GM12878 (cell line): ENCODE data around the gene TMEM184C. TPM values are rescaled to one million over a fixed set of nuclear protein-coding genes. Genes with fewer than 3 reads are reported as not detected.

ENCODE experiments used
- ATAC-seq: fragments of 200-7000 bp; cut with Tn5 transposase; 3 replicates; pipeline ENCODE4 v1.9.1; 2020; ENCODE audit warnings: mild to moderate bottlenecking, moderate library complexity
- BruUV-seq: library from RNA; stranded (reverse); fragments of 400-500 nt; replicated peaks from 2 replicates; lab custom pipeline; 2021; lab: Mats Ljungman, UMichigan
- CTCF ChIA-PET: fragments of 300-600 bp; sonication (Branson Sonifier 250); formaldehyde crosslinking; extraction: SDS; loops from one replicate; lab custom pipeline; 2021; ENCODE audit warnings: inconsistent platforms; lab: Yijun Ruan, JAX
- POLR2A ChIA-PET: fragments of 350-600 bp; formaldehyde crosslinking; extraction: SDS; loops from one replicate; lab custom pipeline; 2021; ENCODE audit warnings: inconsistent platforms; lab: Charles Lee
- RAD21 ChIA-PET: fragments of 300-600 bp; sonication (Branson Sonifier 250); formaldehyde crosslinking; loops from one replicate; lab custom pipeline; 2023; ENCODE audit warnings: antibody characterized with exemption; ENCODE audit not compliant: unreplicated experiment; lab: Charles Lee
- SMC1A ChIA-PET: fragments of 300-600 bp; sonication (Branson Sonifier 250); formaldehyde crosslinking; loops from one replicate; lab custom pipeline; 2023; ENCODE audit not compliant: unreplicated experiment, uncharacterized antibody; lab: Charles Lee
- DNase-seq: peaks from one replicate; pipeline ENCODE4 v3.0.0-alpha.2; 2011; ENCODE audit warnings: low read depth, low spot score
- FAIRE-seq: peaks from 3 replicates; lab custom pipeline; 2011; peaks lifted over from hg19 to GRCh38; lab: Jason Lieb, UNC
- H2AFZ ChIP-seq: 2 replicates; pipeline ENCODE4 v1.6.0; 2011; ENCODE audit warnings: low read depth, low read length, control low read depth; ENCODE audit not compliant: control insufficient read depth
- H3K27ac ChIP-seq: 2 replicates; pipeline ENCODE4 v1.5.1; 2011; ENCODE audit warnings: control low read depth; ENCODE audit not compliant: control insufficient read depth, insufficient read depth
- H3K27me3 ChIP-seq, 2 experiments: replicated peaks in 1 of 2; 2 replicates each; pipeline versions ENCODE4 v1.6.0 to v1.6.1; 2011; ENCODE audit warnings: low read length in 1 of 2; ENCODE audit not compliant: control insufficient read depth in 2 of 2, insufficient read depth in 2 of 2
- H3K36me3 ChIP-seq, 2 experiments: 2 replicates each; pipeline ENCODE4 v1.5.1; 2011; ENCODE audit warnings: low read length in 1 of 2; ENCODE audit not compliant: control insufficient read depth in 2 of 2, insufficient read depth in 2 of 2
- H3K4me1 ChIP-seq: 2 replicates; pipeline ENCODE4 v1.6.1; 2011; ENCODE audit warnings: mild to moderate bottlenecking, low read length, moderate library complexity, mixed read lengths; ENCODE audit not compliant: control insufficient read depth, insufficient read depth
- H3K4me2 ChIP-seq: 2 replicates; pipeline ENCODE4 v1.6.0; 2011; ENCODE audit warnings: control low read depth; ENCODE audit not compliant: control insufficient read depth, insufficient read depth
- H3K4me3 ChIP-seq: fragments of 200-600 bp; sonication (generic); 2 replicates; pipeline ENCODE4 v1.5.1; 2016
- H3K79me2 ChIP-seq: 2 replicates; pipeline ENCODE4 v1.6.0; 2011; ENCODE audit warnings: low read length; ENCODE audit not compliant: control insufficient read depth, insufficient read depth
- H3K9ac ChIP-seq: 2 replicates; pipeline ENCODE4 v1.8.0; 2011; ENCODE audit warnings: low read length, control low read depth, mixed read lengths; ENCODE audit not compliant: control insufficient read depth, insufficient read depth
- H3K9me3 ChIP-seq: replicated peaks from 3 replicates; pipeline ENCODE4 v1.5.1; 2011; ENCODE audit warnings: mild to moderate bottlenecking, low read length; ENCODE audit not compliant: control insufficient read depth, insufficient read depth
- H4K20me1 ChIP-seq: 2 replicates; pipeline ENCODE4 v1.6.0; 2011; ENCODE audit not compliant: control insufficient read depth, insufficient read depth
- CREB1 ChIP-seq: IDR thresholded peaks from 2 replicates; pipeline ENCODE4 v1.6.1; 2012; ENCODE audit warnings: low read depth, mild to moderate bottlenecking, inconsistent platforms
- HDGF ChIP-seq: fragments of 450-650 bp; IDR thresholded peaks from 2 replicates; pipeline ENCODE4 v1.6.1; 2016; ENCODE audit warnings: antibody characterized with exemption
- IRF5 ChIP-seq: fragments of 450-650 bp; IDR thresholded peaks from 2 replicates; pipeline ENCODE4 v1.6.1; 2017; ENCODE audit warnings: borderline replicate concordance
- KDM1A ChIP-seq: fragments of 200-600 bp; sonication (generic); IDR thresholded peaks from 2 replicates; pipeline ENCODE4 v1.6.1; 2016; ENCODE audit warnings: borderline replicate concordance
- NR2C1 ChIP-seq: fragments of 450-650 bp; IDR thresholded peaks from 2 replicates; pipeline ENCODE4 v1.6.1; 2017; ENCODE audit warnings: antibody characterized with exemption, mild to moderate bottlenecking, moderate library complexity
- RELA ChIP-seq: fragments of 450-650 bp; IDR thresholded peaks from 2 replicates; pipeline ENCODE4 v1.8.0; 2014; ENCODE audit warnings: borderline replicate concordance; ENCODE audit not compliant: partially characterized antibody
- ZBTB4 ChIP-seq: fragments of 450-650 bp; formaldehyde crosslinking; IDR thresholded peaks from 2 replicates; pipeline ENCODE4 v1.4.0; 2022; ENCODE audit warnings: mild to moderate bottlenecking, moderate library complexity
- WGBS: methylation state at CpG from one replicate; pipeline ENCODE4 v1.1.6; 2016; ENCODE audit warnings: low lambda C conversion rate; ENCODE audit not compliant: insufficient replicate concordance, insufficient coverage; ENCODE audit errors: missing lambda C conversion rate; 5-methylcytosine and 5-hydroxymethylcytosine counted together
- in situ Hi-C: fragments of 300-500 bp; cut with MboI; formaldehyde crosslinking; loops from 9 replicates; pipeline ENCODE4 v1.14.3; 2018; ENCODE audit warnings: mixed read lengths
- intact Hi-C: fragments of 100-400 bp; cut with micrococcal nuclease; formaldehyde crosslinking; loops from one replicate; pipeline ENCODE4 v1.14.2; 2022; ENCODE audit not compliant: unreplicated experiment
- polyA plus RNA-seq, 11 experiments: library from polyadenylated mRNA; depleted of rRNA in 4 of 11; unstranded in 6 of 11; stranded (reverse) in 5 of 11; fragments of >200 nt; fragmentation: Nextera tagmentation in 4 of 11; fragmentation: Illumina TruSeq in 1 of 11; extraction: Ambion mirVana in 4 of 11; extraction: Trizol in 1 of 11; gene quantifications; 1 replicate in 1 of 11; 2 replicates in 10 of 11; pipeline versions ENCODE4 v1.2.1 to v1.2.3, GENCODE V29; 2011 to 2016; ENCODE audit warnings: inconsistent platforms in 2 of 11, missing spikeins in 2 of 11, low read depth in 1 of 11
- total RNA-seq, 4 experiments: library from RNA; depleted of rRNA in 3 of 4; stranded (reverse); fragments of >200 nt in 3 of 4; fragmentation: Illumina TruSeq in 1 of 4; extraction: Trizol in 1 of 4; gene quantifications; 2 replicates each; pipeline versions ENCODE4 v1.2.1 to v1.2.3, GENCODE V29; 2013 to 2021

TMEM184C gene
- total and polyA plus RNA-seq, 10 of the 15 experiments (the other 5 are each of a cell fraction or from before 2014, with no cell fraction given): 3.4 to 22.6 (median 18.2) TPM

- TF ChIP-seq HDGF (no peak), KDM1A (no peak), ZBTB4 (CRISPR knock-in tag) (no peak), IRF5 (no peak)
Measured at GRCh38 chr4:147578593-147578992, 38.6 kb upstream of the TMEM184C start (continued).

- WGBS: 0% methylated on average over 1 of the region's 1 CpG
- Histone ChIP-seq H3K4me1 (no peaks in the 10 kb centered on the region; the same call in 1 of the 2 replicates), H3K4me2 (no peak overlapping the region), H3K4me3 (no peak overlapping the region), H4K20me1 (no peaks in the 10 kb centered on the region), H3K27me3 (no peaks in the 10 kb centered on the region), H2AFZ (no peak overlapping the region), H3K79me2 (no peaks in the 10 kb centered on the region), H3K9ac (no peak overlapping the region), H3K36me3 (no peaks in the 10 kb centered on the region), H3K9me3 (peaks cover 4% of the 10 kb centered on the region; the same call in 1 of the 3 replicates), H3K27ac (no peak overlapping the region)
- no peak for TF ChIP-seq RELA
- no peak for TF ChIP-seq CREB1
- no peak for TF ChIP-seq NR2C1
- ChIA-PET RAD21 (interaction anchor here (1.3 kb wide), 1 partner anchor 9 kb away, joined by 3 read pairs; no protein-coding TSS in a partner anchor), SMC1A (interaction anchor here (2.0 kb wide), 1 partner anchor 9 kb away, joined by 6 read pairs; no protein-coding TSS in a partner anchor), CTCF (interaction anchor here (1.1 to 2.4 kb wide), 4 partner anchors 9 to 287 kb away, joined by 3 to 10 read pairs (median 6); no protein-coding TSS in a partner anchor), POLR2A (no interaction called here)
- DNase-seq (no peak), ATAC-seq (no peak), FAIRE-seq (no peak)
- in situ Hi-C loops: loop anchor here (5.0 kb wide), 1 partner anchor 418 kb away; no protein-coding TSS in a partner anchor
- no TSS peak for BruUV-seq
- intact Hi-C loops: no loop called here
Measured at GRCh38 chr4:147580396-147580795, 36.8 kb upstream of the TMEM184C start.
